Measurements from ENCODE around the gene VPS18.

DNA sequence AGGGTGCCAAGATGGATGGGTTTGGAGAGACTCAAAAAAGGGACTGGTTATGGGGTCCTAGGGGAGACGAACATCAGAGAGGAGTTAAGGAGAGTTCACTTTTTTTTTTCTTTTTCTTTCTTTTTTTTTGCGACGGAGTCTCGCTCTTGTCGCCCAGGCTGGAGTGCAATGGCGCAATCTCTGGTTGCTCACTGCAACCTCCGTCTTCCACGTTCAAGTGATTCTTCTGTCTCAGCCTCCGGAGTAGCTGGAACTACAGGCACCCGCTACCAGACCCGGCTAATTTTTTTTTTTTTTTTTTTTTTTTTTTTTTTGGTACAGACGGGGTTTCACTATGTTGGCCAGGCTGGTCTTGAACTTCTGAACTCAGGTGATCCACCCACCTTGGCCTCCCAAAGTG, 49.2 kb upstream of the VPS18 start:
- TF ChIP-seq, protein P1, sequence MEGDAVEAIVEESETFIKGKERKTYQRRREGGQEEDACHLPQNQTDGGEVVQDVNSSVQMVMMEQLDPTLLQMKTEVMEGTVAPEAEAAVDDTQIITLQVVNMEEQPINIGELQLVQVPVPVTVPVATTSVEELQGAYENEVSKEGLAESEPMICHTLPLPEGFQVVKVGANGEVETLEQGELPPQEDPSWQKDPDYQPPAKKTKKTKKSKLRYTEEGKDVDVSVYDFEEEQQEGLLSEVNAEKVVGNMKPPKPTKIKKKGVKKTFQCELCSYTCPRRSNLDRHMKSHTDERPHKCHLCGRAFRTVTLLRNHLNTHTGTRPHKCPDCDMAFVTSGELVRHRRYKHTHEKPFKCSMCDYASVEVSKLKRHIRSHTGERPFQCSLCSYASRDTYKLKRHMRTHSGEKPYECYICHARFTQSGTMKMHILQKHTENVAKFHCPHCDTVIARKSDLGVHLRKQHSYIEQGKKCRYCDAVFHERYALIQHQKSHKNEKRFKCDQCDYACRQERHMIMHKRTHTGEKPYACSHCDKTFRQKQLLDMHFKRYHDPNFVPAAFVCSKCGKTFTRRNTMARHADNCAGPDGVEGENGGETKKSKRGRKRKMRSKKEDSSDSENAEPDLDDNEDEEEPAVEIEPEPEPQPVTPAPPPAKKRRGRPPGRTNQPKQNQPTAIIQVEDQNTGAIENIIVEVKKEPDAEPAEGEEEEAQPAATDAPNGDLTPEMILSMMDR (conservative IDR thresholded peaks at IDR 0.05; ENCODE audit: low read depth, low read length): no peak
- TF ChIP-seq EZH2 (IDR thresholded peaks at IDR 0.05; ENCODE audit: borderline replicate concordance, low read depth, low read length, poor library complexity, severe bottlenecking): no peak

All from A673 (cell line).